H9 (cell line): Measurements from ENCODE around the gene PPARG. TPM values are rescaled to one million over a fixed set of nuclear protein-coding genes. Genes with fewer than 3 reads are reported as not detected.
A peak's percentile ranks its signal among the peaks of the same experiment; 100 is the strongest.

Source experiments
- DNase-seq: peaks from one replicate; pipeline ENCODE4 v3.0.0-alpha.2; 2017
- H2AFZ ChIP-seq: one replicate; pipeline ENCODE4 v1.6.1; 2013; ENCODE audit warnings: mild to moderate bottlenecking, low read length, control low read depth, moderate library complexity
- H2AK5ac ChIP-seq: 2 replicates; pipeline ENCODE4 v1.6.1; 2013; ENCODE audit warnings: low read length, control low read depth, mixed read lengths; ENCODE audit not compliant: insufficient read length
- H2BK120ac ChIP-seq: one replicate; pipeline ENCODE4 v1.6.1; 2013; ENCODE audit warnings: low read depth, mild to moderate bottlenecking, low read length, control low read depth, inconsistent platforms; ENCODE audit not compliant: poor library complexity, severe bottlenecking
- H2BK12ac ChIP-seq: 2 replicates; pipeline ENCODE4 v1.6.1; 2013; ENCODE audit warnings: low read length, control low read depth, mixed read lengths, low read depth; ENCODE audit not compliant: insufficient read length
- H2BK15ac ChIP-seq: 2 replicates; pipeline ENCODE4 v1.6.1; 2013; ENCODE audit warnings: low read depth, low read length, control low read depth
- H2BK20ac ChIP-seq: one replicate; pipeline ENCODE4 v1.6.1; 2013; ENCODE audit warnings: low read depth, mild to moderate bottlenecking, low read length, control low read depth, inconsistent platforms; ENCODE audit not compliant: poor library complexity, severe bottlenecking
- H2BK5ac ChIP-seq: 2 replicates; pipeline ENCODE4 v1.6.1; 2013; ENCODE audit warnings: low read length, control low read depth, mixed read lengths; ENCODE audit not compliant: insufficient read length
- H3K14ac ChIP-seq: 2 replicates; pipeline ENCODE4 v1.6.1; 2013; ENCODE audit warnings: low read length, control low read depth; ENCODE audit not compliant: insufficient read depth
- H3K18ac ChIP-seq: 2 replicates; pipeline ENCODE4 v1.6.1; 2013; ENCODE audit warnings: low read depth, mild to moderate bottlenecking, mixed read lengths, low read length, control low read depth; ENCODE audit not compliant: insufficient read length
- H3K23ac ChIP-seq: 2 replicates; pipeline ENCODE4 v1.6.1; 2013; ENCODE audit warnings: low read length, control low read depth, mixed read lengths, low read depth; ENCODE audit not compliant: insufficient read length
- H3K23me2 ChIP-seq: 2 replicates; pipeline ENCODE4 v1.6.1; 2013; ENCODE audit warnings: low read depth, mild to moderate bottlenecking, mixed read lengths, low read length, control low read depth; ENCODE audit not compliant: insufficient read length, poor library complexity, severe bottlenecking
- H3K27ac ChIP-seq: 2 replicates; pipeline ENCODE4 v1.5.1; 2013; ENCODE audit warnings: low read length, control low read depth, mixed read lengths, low read depth; ENCODE audit not compliant: insufficient read length
- H3K27me3 ChIP-seq: 2 replicates; pipeline ENCODE4 v1.6.1; 2013; ENCODE audit warnings: low read length, control low read depth, inconsistent platforms; ENCODE audit not compliant: insufficient read depth
- H3K4ac ChIP-seq: 2 replicates; pipeline ENCODE4 v1.6.1; 2013; ENCODE audit warnings: low read depth, mild to moderate bottlenecking, control low read depth, inconsistent platforms, low read length, moderate library complexity
- H3K4me1 ChIP-seq: 2 replicates; pipeline ENCODE4 v1.6.1; 2013; ENCODE audit warnings: low read length, control low read depth, inconsistent platforms; ENCODE audit not compliant: insufficient read depth
- H3K4me2 ChIP-seq: 2 replicates; pipeline ENCODE4 v1.6.1; 2013; ENCODE audit warnings: low read length, control low read depth, mixed read lengths; ENCODE audit not compliant: insufficient read length, insufficient read depth
- H3K56ac ChIP-seq: 2 replicates; pipeline ENCODE4 v1.6.1; 2013; ENCODE audit warnings: low read depth, mild to moderate bottlenecking, mixed read lengths, low read length, control low read depth; ENCODE audit not compliant: insufficient read length
- H3K79me1 ChIP-seq: 2 replicates; pipeline ENCODE4 v1.6.1; 2013; ENCODE audit warnings: low read depth, mild to moderate bottlenecking, moderate library complexity, low read length, control low read depth, inconsistent platforms; ENCODE audit not compliant: insufficient read depth, poor library complexity, severe bottlenecking
- H3K79me2 ChIP-seq: 2 replicates; pipeline ENCODE4 v1.6.1; 2013; ENCODE audit warnings: low read length, control low read depth, inconsistent platforms; ENCODE audit not compliant: insufficient read depth
- H3K9ac ChIP-seq: 2 replicates; pipeline ENCODE4 v1.6.1; 2013; ENCODE audit warnings: low read length, control low read depth, mixed read lengths; ENCODE audit not compliant: insufficient read length; ENCODE audit errors: extremely low read depth
- H3K9me3 ChIP-seq: one replicate; pipeline ENCODE4 v1.6.1; 2013; ENCODE audit warnings: low read depth, low read length, inconsistent platforms; ENCODE audit not compliant: control insufficient read depth
- H3T11ph ChIP-seq: one replicate; pipeline ENCODE4 v1.6.1; 2013; ENCODE audit warnings: mild to moderate bottlenecking, low read length, control low read depth, inconsistent platforms
- H4K20me1 ChIP-seq: one replicate; pipeline ENCODE4 v1.6.1; 2013; ENCODE audit not compliant: control insufficient read depth, insufficient read length, insufficient read depth
- H4K5ac ChIP-seq: 2 replicates; pipeline ENCODE4 v1.6.1; 2013; ENCODE audit warnings: low read depth, mild to moderate bottlenecking, mixed read lengths, low read length, control low read depth; ENCODE audit not compliant: insufficient read length
- H4K8ac ChIP-seq: replicated peaks from 2 replicates; pipeline ENCODE4 v1.6.1; 2013; ENCODE audit warnings: low read length, control low read depth, mixed read lengths, low read depth; ENCODE audit not compliant: insufficient read length
- H4K91ac ChIP-seq: 2 replicates; pipeline ENCODE4 v1.6.1; 2013; ENCODE audit warnings: low read depth, mild to moderate bottlenecking, moderate library complexity, mixed read lengths, low read length, control low read depth; ENCODE audit not compliant: insufficient read length
- H3K27ac Mint-ChIP-seq, 3 experiments: 2 replicates in 2 of 3; 3 replicates in 1 of 3; pipeline ENCODE4 v1.8.0; 2020 to 2021; ENCODE audit warnings: mixed read lengths in 3 of 3, mild to moderate bottlenecking in 1 of 3, moderate library complexity in 1 of 3
- H3K27me3 Mint-ChIP-seq: 2 replicates; pipeline ENCODE4 v1.8.0; 2021; ENCODE audit warnings: low read depth, mild to moderate bottlenecking, moderate library complexity, mixed read lengths
- H3K36me3 Mint-ChIP-seq, 3 experiments: 2 replicates in 2 of 3; 3 replicates in 1 of 3; pipeline ENCODE4 v1.8.0; 2020 to 2021; ENCODE audit warnings: low read depth in 3 of 3, mixed read lengths in 3 of 3; ENCODE audit not compliant: insufficient read depth in 1 of 3
- H3K4me1 Mint-ChIP-seq, 2 experiments: 2 replicates each; pipeline ENCODE4 v1.8.0; 2020; ENCODE audit warnings: mixed read lengths in 2 of 2
- H3K4me3 Mint-ChIP-seq, 2 experiments: 2 replicates in 1 of 2; 3 replicates in 1 of 2; pipeline ENCODE4 v1.8.0; 2020 to 2021; ENCODE audit warnings: mild to moderate bottlenecking in 2 of 2, mixed read lengths in 2 of 2, moderate library complexity in 1 of 2
- H3K9me3 Mint-ChIP-seq, 2 experiments: 2 replicates in 1 of 2; 3 replicates in 1 of 2; pipeline ENCODE4 v1.8.0; 2020; ENCODE audit warnings: mild to moderate bottlenecking in 2 of 2, mixed read lengths in 2 of 2, moderate library complexity in 1 of 2
- WGBS: extraction: QIAGEN DNeasy Blood & Tissue Kit; methylation state at CpG from one replicate; pipeline ENCODE4 v1.1.7; 2013; ENCODE audit warnings: missing lambda C conversion rate, low lambda C conversion rate, mixed read lengths; ENCODE audit not compliant: insufficient read length; ENCODE audit errors: extremely low coverage; 5-methylcytosine and 5-hydroxymethylcytosine counted together
- total RNA-seq: library from RNA; stranded (reverse); gene quantifications from 2 replicates; pipeline ENCODE4 v1.2.1, GENCODE V29; 2021
- TF ChIP-seq, protein P1 (sequence below): fragments of 200-600 bp; sonication (generic); conservative IDR thresholded peaks from 3 replicates; pipeline ENCODE4 v1.8.0; 2021; ENCODE audit warnings: antibody characterized with exemption, mild to moderate bottlenecking

The PPARG gene
- total RNA-seq, 1 experiment from 2014 or later: 0.42 TPM

- H3K27me3 ChIP-seq: no peaks in the 10 kb centered on the region
- Mint-ChIP-seq H3K9me3 (no peaks in the 10 kb centered on the region), H3K4me1 (peaks cover 10 to 18% of the 10 kb centered on the region in 2 experiments), H3K36me3 (no peaks in the 10 kb centered on the region), H3K27ac (peak overlapping the region in 1 of 3 experiments; percentile 88; a peak in 1 of 7 replicates), H3K4me3 (no peak overlapping the region), H3K27me3 (peaks cover 6% of the 10 kb centered on the region)
- no peak overlapping the region for H3T11ph ChIP-seq
- WGBS: no CpG with 5 or more reads among the region's 9 CpGs
- H3K9me3 ChIP-seq: no peaks in the 10 kb centered on the region
- H4K8ac ChIP-seq: no peak overlapping the region
- H3K4ac ChIP-seq: no peak overlapping the region
- peaks cover 7% of the 10 kb centered on the region for H3K23me2 ChIP-seq
- peaks cover 3% of the 10 kb centered on the region; the same call in 1 of the 2 replicates for H3K4me1 ChIP-seq
- H3K23ac ChIP-seq: no peak overlapping the region
- H3K9ac ChIP-seq: no peak overlapping the region
- no peak overlapping the region for H2AK5ac ChIP-seq
- H4K20me1 ChIP-seq: no peaks in the 10 kb centered on the region
- no peak overlapping the region for H4K91ac ChIP-seq
- no peak overlapping the region for H2BK15ac ChIP-seq
- H4K5ac ChIP-seq: no peak overlapping the region
- H3K14ac ChIP-seq: peak overlapping the region; percentile 49; the same call in 1 of the 2 replicates
- no peak overlapping the region for H2BK120ac ChIP-seq
- peak overlapping the region; percentile 8 for H2BK12ac ChIP-seq
- H2AFZ ChIP-seq: peak overlapping the region; percentile 90
- DNase-seq: peak; percentile 65
- no peak overlapping the region for H3K27ac ChIP-seq
- no peak overlapping the region for H2BK5ac ChIP-seq
- no peaks in the 10 kb centered on the region for H3K79me1 ChIP-seq
- no peak overlapping the region for H3K56ac ChIP-seq
- peak overlapping the region; percentile 21 for H3K18ac ChIP-seq
- no peaks in the 10 kb centered on the region for H3K79me2 ChIP-seq
- TF ChIP-seq, protein P1, sequence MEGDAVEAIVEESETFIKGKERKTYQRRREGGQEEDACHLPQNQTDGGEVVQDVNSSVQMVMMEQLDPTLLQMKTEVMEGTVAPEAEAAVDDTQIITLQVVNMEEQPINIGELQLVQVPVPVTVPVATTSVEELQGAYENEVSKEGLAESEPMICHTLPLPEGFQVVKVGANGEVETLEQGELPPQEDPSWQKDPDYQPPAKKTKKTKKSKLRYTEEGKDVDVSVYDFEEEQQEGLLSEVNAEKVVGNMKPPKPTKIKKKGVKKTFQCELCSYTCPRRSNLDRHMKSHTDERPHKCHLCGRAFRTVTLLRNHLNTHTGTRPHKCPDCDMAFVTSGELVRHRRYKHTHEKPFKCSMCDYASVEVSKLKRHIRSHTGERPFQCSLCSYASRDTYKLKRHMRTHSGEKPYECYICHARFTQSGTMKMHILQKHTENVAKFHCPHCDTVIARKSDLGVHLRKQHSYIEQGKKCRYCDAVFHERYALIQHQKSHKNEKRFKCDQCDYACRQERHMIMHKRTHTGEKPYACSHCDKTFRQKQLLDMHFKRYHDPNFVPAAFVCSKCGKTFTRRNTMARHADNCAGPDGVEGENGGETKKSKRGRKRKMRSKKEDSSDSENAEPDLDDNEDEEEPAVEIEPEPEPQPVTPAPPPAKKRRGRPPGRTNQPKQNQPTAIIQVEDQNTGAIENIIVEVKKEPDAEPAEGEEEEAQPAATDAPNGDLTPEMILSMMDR: peak; percentile 82
- H3K4me2 ChIP-seq: no peak overlapping the region
- H2BK20ac ChIP-seq: no peak overlapping the region
These were observed 191.1 kb downstream of the PPARG start for GRCh38 chr3:12479919-12480427.
